HEK293T (cell line): ENCODE results near the gene LCMT1.

ENCODE experiments used
- LEF1 ChIP-seq: fragments of 450-650 bp; IDR thresholded peaks from 2 replicates; pipeline ENCODE4 v1.6.1; 2017; ENCODE audit warnings: mild to moderate bottlenecking, borderline replicate concordance
- SUZ12 ChIP-seq: fragments of 450-650 bp; IDR thresholded peaks from 2 replicates; pipeline ENCODE4 v1.6.1; 2016; ENCODE audit warnings: mild to moderate bottlenecking
- TARDBP ChIP-seq: fragments of 450-650 bp; IDR thresholded peaks from 2 replicates; pipeline ENCODE4 v1.6.1; 2016

DNA sequence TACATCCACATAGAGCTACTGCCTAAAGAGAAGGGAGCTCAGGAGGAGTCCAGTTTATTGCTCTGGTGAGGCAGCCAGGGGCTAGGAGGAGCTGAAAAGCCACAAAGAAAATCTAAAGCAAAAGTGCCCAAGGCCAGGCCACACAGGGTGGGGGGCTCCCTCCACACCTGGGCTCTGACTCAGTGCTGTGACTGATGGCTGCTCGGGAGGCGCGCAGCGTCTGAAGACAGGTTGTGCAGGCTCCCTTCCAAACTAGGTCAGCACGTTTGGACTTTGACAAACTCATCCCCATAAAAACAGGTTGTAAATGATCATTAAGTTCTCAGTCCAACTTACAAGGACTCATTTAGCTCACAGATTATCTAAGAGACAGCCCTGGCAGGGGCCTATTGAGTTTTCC is 22.2 kb upstream of the LCMT1 start:
- TF ChIP-seq LEF1 (no peak), TARDBP (no peak), SUZ12 (no peak)
